Measurements from ENCODE around the gene TPST1.
"Not testable (repeated sequence)": the region's sequence is repeated elsewhere in the genome, so short reads cannot be mapped to it uniquely, and the experiment has no call there.

TPST1 gene

DNA sequence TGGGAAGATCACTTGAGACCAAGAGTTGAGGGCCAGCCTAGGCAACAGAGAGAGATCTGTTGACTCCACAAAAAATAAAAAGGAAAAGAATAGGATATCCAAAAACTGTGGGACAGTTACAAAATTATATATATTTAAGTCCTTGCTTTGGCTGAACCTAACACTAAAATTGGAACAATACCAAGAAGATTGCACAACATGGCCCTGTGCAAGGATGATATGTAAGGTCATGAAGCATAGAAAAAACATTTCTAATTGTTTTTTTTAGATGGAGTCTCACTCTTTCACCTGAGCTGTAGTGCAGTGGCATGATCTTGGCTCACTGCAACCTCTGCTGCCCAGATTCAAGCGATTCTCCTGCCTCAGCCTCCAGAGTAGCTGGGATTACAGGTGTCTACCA lies 139.0 kb downstream of the TPST1 start:
- no peak for DNase-seq

DNA sequence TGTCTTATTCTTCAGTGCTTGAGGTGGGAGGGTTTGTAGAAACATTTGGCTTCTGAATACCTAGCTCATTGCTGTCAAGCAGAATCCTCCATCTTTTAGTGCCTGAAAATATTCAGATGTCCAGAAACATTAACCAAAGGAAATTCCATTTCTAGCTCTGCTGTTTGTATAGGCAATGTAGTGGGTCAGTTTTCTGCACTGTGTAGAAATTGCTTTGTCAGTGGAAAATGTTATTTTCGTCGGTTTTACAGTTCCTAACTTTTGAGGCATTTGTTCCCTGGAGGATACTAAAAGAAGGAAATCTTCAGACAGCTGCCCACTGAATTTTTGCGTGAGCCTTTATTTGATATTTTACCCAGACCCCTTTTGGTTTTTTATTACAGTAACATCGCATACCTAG lies 143.4 kb downstream of the TPST1 start:
- DNase-seq, result no peak

DNA sequence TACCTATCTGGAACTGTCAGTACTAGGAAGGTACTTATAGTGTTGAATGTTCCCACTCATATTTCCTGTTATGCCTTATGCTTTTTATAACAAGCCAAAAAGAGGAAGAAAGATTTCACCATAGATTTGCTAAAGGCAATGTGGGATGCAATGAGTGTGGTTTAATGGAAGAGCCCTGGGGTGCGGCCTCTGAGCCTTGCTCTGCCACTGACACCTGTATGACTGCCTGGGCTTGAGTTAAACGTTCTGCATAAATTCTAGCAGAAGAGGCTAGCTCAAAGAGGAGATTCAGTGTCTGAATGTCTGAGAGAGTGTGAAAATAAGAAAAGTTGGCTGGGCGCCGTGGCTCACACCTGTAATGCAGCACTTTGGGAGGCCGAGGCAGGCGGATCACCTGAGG lies 143.8 kb downstream of the TPST1 start:
- no peak for DNase-seq

DNA sequence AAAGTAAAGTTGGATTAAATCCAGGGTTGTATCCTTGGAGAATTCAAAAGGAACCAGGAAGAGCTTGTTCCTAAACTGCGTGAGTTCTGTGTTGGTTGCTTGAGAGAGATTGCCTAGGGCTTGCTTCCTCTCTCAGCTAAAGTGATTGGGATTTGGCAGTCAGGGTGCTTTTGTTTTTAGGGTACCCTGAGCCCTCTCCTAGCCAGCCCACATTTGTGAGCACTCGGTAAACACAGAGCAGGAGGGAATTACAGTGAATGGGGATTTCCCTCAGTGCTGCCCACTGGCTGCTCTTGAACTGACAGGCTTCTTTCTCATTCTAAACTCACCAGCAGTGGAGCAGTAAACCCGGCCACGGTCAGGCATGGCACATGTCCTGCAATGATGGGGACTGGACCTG lies 146.9 kb downstream of the TPST1 start:
- DNase-seq, result no peak

DNA sequence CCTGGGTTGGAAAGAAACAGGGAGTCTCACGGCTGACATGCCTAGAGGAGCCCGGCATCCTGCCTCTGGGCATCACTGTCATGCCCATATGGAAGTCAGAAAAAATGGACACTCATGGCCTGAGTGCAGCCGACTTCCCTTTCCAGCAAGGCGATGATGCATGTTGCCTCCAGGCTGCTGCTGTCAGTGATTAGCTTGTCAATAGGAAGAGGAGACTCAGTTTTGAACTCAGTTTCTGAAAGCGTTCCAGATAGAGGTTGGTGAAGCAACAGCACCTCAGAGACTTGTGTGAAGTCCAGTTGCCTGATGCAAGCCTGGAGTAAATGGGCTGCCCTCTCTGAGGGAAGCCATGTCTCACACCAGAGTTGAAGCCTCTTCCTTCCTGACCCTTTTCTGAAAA lies 148.4 kb downstream of the TPST1 start:
- DNase-seq, result no peak

DNA sequence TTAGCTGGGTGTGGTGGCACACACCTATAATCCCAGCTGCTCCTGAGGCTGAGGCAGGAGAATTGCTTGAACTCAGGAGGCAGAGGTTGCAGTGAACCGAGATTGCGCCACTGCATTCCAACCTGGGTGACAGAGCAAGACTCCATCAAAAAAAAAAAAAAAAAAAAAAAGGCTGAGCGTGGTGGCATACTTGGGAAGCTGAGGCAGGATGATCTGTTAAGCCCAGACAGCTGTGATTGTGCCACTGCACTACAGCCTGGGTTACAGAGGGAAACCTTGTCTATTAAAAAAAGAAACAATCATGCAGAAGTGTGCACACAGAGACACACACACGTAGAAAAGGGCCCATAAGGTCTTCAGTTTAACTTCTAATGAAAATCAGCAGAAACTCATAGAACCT lies 150.6 kb downstream of the TPST1 start:
- no peak for DNase-seq

DNA sequence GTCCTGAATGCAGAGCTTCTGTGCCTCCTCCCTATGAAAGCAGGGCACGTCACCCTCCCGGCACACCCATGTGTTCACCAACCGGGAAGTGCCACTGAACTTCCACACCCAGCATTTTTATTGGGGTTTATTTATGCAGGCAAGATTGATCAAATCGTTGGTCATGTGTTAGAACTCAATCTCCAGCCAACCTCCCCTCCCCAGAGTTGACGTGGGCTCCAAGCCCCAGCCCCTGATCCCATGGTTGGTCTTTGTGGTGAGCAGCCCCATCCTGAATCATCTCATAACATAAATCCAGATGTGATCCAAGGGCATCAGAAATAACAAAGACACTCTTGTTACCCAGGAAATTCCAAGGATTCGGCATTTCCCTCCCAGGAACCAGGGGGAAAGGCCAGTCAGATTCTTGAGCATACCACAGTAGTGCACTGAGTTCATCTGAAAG lies 151.2 kb downstream of the TPST1 start:
- DNase-seq, result no peak

DNA sequence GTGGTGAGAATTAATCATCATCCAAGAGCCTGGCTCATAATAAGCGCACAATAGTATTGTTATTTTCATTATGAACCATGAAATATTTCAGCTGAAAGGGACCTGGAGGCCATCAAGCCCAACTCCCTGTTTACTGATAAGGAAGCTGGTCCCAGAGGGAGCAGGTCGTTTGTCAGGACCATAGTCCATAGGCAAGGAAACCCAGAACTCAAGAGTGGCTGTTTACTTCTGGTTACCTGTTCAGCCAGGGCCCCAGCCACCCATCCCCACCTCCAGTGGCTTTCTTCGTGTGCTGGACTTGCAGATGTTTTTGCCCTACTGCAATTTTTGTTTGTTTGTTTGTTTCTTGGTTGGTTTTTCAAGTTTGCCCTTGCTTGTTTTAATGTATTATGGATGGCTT lies 152.0 kb downstream of the TPST1 start:
- no peak for DNase-seq

DNA sequence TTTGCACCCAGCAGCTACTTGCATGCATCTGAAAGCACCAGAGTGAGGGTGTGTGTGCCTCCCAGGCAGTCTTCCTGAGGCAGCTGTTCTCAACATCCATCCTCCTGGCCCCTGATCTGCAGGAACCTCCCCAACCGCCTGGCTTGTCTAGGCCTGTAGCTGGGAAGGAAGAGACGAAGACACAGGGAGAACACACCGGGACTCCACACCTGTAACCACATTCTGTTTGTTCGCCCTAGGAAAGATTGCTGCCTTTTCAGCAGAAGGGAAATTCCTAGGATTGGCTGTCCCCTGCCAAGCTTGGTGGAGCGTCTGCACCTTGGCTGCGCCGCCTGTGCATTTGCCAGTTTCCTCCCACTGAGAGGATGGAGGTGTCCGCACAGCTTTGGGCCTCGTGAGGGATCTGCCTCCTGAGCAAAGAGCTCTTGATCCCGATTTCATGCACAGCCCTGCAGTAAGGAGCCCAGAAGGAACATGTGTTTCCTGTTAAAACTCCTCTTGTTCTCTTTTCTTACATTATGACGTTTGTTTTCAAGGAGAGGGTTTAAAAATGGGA lies 154.6 kb downstream of the TPST1 start:
- DNase-seq, result no peak

DNA sequence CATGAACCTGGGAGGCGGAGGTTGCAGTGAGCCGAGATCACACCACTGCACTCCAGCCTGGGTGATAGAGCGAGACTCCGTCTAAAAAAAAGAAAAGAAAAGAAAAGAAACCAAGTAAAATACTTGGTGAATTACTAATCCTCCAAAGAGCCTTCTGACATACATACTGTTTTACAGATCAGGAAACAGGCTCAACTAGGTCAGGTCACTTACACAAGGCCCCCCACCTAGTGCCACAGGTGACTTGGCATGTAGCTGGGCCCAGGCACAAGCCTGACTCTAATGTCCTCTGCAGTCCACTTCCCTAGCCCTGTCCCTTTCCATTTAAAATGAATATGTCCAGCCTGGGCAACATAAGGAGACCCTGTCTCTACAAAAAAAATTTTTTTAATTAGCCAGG lies 157.0 kb downstream of the TPST1 start:
- no peak for DNase-seq

DNA sequence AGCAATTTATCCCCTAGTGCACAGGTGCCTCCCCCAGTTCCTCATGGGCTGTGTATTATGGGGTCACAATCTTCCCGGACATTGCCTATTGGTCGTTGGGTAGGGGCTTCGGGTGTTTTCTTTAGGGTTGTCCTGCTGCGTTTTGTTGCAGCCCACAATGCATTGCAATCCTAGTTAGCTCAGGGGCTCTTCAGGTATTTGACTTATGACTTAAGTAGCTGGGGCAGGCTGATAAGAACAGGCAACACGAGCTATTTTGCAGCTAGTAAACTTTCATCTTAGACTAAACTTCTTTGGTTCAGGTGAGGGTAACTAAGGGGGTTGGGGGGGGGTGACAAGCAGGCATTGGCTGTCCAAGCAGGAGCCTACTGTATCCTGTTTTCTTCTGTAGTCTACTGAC lies 158.5 kb downstream of the TPST1 start:
- no peak for DNase-seq

DNA sequence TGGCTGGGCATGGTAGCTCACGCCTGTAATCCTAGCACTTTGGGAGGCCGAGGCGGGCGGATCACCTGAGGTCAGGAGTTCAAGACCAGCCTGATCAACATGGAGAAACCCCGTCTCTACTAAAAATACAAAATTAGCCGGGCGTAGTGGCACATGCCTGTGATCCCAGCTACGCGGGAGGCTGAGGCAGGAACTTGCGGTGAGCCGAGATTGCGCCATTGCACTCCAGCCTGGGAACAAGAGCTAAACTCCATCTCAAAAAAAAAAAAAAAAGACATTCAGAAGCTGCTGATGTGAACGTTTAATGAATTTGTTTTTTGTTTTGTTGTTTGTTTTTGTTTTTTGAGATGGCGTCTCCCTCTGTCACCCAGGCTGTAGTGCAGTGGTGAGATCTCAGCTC lies 159.9 kb downstream of the TPST1 start:
- not testable (repeated sequence) for DNase-seq

DNA sequence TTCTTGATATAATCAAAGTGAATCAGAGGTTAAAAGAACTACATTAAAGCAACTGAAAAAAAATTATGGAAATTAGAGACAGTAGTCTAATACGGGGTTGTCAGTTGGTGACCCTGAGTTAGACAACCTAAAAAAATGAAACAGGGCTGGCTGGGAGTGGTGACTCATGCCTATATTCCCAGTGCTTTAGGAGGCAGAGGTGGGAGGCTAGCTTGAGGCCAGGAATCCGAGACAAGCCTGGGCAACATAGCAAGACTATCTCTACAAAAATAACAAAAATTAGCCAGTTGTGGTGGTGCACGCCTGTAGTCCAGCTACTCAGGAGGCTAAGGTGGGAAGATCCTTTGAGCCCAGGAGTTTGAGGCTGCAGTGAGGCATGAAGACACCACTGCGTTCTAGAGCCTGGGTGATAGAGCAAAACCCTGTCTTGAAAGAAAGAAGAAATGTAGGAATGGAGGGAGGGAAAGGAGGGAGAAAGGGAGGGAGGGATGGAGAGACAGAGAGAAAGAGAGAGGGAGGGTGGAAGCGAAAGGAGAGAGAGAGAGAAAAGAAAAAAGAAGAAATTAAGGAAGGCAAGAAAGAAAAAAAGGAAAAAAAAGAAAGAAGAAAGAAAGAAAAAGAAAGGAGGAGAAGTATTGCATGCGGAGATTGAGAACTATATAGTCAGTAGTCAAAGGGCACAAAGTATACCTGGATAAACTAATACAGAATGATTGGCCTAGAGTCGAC lies 166.1 kb downstream of the TPST1 start:
- no peak for DNase-seq

DNA sequence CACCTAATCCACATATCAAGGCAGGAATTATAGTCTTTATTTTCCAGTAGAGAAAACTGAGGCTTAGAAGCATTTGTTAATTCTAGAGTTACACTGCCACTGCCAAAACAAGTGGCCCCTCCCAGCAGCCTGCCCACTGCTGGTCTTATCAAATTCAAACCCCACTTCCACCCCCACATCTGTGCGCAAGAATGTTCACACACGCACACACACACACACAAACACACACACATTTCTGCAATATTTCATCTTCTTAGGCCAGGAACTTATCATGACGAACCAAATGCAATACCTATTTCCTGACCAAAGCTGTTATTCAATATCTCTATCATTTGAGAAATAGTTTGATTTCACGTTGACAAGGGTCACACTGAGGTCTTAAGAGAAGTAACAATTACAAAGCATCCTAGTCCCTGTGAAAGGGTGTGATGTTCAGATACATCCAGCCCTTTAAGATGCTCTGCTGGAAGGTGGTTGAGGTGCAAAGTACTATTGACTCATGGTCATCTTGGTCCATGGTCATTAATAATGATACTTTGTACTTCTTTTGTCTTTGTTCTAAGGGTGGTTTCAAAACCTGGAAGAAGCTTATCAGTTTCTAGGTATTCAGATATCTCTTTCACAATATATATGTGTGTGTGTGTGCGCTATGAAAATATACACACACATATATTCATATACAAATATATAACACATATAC lies 169.2 kb downstream of the TPST1 start:
- not testable (repeated sequence) for DNase-seq

DNA sequence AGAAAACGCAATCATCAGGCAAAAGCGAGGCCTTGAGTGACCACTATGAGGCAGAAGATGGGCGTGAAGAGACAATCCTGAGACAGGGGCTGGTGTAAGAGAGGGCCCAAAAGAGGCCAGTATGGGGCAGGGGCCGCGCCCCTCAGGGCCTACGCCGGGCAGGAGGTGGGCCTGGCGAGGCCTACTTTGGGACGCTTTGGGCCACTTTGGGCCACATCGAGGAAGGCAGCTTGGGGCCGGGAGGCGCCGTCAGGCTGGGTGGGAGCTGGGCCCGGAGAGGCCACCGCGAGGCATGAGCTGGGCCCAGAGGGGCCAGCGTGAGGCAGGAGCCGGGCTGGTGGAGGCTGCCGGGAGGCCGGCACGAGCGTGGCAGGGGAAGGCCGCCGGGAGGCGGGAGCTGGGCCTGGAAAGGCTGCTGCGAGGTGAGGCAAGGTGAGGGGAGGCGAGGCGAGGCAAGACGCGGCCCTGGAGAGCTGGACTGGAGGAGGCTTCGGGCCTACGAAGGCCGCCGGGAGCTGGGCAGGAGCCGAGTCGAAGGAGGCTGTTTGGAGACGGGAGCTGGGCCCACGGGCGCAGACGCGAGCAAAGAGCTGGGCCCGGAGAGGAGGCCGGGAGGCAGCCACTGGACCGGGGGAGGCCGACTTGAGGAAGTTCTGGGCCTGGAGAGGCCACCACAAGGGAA lies 171.3 kb downstream of the TPST1 start:
- DNase-seq, result no peak

DNA sequence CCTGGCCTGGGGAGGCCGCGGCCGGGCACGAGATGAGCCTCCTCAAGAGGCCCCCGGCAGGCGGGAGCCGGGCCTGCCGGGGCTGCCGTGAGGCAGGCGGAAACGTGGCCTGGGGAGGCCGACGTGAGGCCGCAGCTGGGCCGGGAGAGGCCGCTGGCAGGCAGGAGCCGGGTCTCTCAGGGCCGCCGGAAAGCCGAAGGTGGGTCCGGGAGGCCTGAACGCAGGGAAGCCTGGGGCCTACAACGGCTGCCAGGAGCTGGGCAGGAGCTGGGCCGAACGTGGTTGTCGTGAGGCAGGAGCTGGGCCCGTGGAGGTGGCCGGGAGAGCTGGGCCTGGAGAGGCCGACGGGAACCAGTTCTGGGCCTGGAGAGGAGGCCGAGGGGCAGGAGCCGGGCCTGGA lies 171.9 kb downstream of the TPST1 start:
- no peak for DNase-seq

DNA sequence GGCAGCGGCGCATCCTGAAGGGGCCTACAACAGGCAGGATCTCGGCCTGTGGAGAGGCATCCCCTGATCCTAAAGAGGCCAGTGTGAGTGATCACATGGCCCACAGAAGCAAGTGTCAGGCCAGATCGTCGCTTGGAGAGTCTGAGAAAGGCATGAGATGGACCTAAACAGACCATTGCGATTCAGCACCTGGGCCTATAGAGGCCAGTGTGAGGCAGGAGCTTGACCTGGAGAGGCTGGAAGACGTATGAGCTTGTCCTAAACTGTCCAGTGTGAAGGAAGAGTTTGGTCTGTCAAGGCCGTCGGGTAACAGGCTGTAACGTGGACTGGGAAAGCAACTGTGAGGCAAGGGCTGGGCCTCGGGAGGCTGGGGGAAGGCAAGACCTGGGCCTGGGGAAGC lies 172.6 kb downstream of the TPST1 start:
- DNase-seq, result no peak

DNA sequence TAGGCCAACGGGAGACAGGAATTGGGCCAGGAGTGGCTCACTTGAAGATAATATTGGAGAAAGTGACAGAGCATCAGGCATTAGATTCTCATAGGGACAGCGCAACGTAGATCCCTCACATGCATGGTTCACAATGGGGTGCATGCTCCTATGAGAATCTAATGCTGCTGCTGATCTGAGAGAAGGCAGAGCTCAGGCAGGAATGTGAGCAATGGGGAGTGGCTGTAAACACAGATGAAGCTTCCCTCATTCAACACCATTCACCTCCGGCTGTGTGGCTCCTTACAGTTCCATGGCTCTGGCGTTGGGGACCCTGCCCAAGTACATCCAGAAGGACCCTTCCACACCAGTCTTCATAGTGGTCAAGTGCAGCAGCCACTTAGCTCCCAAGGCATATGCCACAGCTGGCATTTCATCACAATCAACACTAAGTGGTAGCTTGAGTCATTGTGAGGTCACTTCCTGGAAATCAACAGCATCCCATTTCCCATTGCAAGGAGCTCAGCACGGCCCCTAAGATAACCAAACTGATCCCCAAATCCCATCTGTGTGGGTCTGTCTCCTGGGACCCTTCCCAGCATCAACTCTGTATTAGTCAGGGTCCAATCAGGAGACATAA lies 174.5 kb downstream of the TPST1 start:
- no peak for DNase-seq

DNA sequence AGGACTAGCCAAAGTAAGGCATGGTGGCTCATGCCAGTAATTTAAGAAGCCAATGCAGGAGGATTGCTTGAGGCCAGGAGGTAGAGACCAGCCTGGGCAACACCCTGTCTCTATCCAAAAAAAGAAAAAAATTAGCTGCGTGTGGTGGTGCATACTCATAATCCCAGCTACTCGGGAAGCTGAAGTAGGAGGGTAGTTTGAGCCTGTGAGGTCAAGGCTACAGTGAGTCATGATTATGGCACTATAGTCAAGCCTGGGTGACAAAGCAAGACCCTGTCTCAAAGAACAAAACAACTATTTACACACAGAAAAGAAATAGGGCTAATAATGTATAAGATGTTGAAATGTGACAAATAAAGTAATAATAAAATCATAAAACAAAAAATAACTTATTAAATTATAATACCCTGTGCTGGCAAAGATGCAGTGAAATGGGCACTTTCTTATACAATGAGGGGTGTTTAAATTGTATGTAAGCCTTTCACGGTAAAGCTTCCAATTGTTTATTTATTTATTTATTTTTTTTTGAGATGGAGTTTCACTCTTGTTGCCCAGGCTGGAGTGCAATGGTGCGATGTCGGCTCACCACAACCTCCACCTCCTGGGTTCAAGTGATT lies 175.2 kb downstream of the TPST1 start:
- DNase-seq, result no peak

DNA sequence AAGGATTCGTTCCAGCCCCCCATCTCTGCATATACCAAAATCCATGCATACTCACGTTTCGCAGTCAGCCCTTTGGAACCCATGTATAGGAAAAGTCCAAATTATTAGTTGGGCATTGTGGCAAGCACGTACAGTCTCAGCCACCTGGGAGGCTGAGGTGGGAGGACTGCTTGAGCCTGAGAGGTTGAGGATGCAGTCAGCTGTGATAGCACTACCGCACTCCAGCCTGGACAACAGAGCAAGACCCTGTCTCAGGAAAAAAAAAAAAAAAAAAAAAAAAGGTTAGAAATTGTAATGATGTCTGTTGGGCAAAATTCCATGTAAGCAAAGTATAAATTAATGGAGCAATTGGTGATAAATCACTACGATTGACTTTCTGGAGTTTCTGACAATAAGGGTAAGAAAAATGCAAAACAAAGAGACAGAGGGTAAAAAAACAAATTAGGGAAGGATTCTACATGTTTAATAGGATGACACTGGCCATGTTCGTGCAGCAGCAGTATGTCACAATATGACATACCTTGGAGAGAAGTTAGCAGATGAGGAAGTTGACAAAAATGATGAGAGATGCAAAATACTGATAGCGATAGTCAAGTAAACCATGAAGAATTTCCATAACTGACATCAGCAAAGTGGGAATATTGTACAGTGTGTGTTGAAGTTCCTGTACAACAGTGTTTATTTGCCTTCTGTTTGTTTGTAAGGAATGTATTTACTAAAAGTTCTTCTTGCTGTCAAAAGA lies 177.2 kb downstream of the TPST1 start:
- not testable (repeated sequence) for DNase-seq

DNA sequence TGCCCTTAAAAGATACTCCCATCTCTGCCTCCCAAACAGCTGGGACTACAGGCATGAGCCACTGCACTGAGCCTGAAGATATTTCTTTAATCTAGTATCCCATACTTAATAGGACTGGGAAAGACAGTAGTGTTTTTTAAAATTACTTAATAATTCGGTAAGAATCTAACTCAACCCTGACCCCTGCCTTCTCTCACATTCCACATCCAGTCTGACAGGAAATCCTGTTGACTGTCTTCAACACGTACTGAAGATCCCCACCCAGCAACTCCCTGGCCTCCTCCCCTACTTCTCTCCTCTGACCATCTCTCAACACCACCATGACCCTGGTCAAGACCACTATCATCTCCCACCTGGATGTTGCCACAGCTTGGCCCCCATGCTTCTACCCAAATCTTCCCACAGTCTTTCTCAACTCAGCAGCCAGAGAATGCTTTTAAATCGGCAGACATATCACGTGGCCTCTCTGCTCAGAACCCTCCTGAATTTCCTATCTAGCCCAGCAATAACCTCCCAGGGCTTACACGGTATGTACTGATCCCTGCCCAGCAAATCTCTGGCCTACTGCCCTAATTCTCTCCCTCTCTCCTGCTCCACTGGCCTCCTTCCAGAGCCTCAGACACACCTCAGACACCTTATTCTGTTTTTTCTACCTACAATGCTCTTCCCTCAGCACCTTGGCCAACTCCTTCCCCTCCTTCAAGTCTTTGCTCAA lies 180.2 kb downstream of the TPST1 start:
- DNase-seq, result not testable (repeated sequence)

Measured in activated CD4-positive, alpha-beta T cell treated with anti-CD3 and anti-CD28 coated beads for 1 hour (primary cell).